Activated naive CD8-positive, alpha-beta T cell treated with anti-CD3 and anti-CD28 coated beads, Interleukin-2, amount 50 U/mL, for 24 hours (primary cell): ENCODE results near the gene UROD.
A peak's percentile ranks its signal among the peaks of the same experiment; 100 is the strongest.

ENCODE experiments used
- ATAC-seq: fragments of 150-1000 bp; cut with Tn5 transposase; one replicate; pipeline ENCODE4 v1.10.0; 2021
- DNase-seq: peaks from one replicate; pipeline ENCODE4 v3.0.0; 2021
- H3K27ac Mint-ChIP-seq: one replicate; pipeline ENCODE4 v1.8.0; 2021; ENCODE audit warnings: mild to moderate bottlenecking, mixed read lengths
- H3K27me3 Mint-ChIP-seq: one replicate; pipeline ENCODE4 v1.8.0; 2021; ENCODE audit warnings: mixed read lengths
- H3K36me3 Mint-ChIP-seq: one replicate; pipeline ENCODE4 v1.8.0; 2021; ENCODE audit warnings: low read depth, mixed read lengths
- H3K4me1 Mint-ChIP-seq: one replicate; pipeline ENCODE4 v1.8.0; 2021; ENCODE audit warnings: mixed read lengths
- H3K4me3 Mint-ChIP-seq: one replicate; pipeline ENCODE4 v1.8.0; 2021; ENCODE audit warnings: mild to moderate bottlenecking, moderate library complexity, mixed read lengths
- H3K9me3 Mint-ChIP-seq: one replicate; pipeline ENCODE4 v1.8.0; 2021; ENCODE audit warnings: mixed read lengths

The UROD gene

DNA sequence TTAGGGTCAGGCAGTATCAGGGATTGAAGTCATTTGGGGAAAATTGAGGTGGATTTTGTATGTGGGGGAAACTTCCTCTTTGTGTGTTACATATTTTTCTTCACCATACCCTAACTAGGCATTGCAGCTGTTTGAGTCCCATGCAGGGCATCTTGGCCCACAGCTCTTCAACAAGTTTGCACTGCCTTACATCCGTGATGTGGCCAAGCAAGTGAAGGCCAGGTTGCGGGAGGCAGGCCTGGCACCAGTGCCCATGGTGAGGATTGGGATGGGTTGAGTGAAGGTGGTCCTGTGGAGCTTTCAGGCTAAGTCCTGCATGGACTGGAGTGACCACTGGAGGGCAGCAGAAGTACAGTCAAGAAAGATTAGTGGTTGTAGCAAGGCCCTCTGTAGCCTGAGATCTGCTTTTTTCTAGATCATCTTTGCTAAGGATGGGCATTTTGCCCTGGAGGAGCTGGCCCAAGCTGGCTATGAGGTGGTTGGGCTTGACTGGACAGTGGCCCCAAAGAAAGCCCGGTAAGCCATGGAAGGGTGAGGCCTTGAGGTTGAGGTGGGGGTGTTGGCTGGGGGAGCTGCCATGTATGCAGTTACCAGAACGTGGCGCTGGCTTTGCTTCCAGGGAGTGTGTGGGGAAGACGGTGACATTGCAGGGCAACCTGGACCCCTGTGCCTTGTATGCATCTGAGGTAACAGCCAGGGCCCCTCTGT lies 2.4 kb downstream of the UROD start:
- H3K27me3 Mint-ChIP-seq = no peaks in the 10 kb centered on the region
- H3K27ac Mint-ChIP-seq = peak overlapping the region; percentile 76
- H3K4me1 Mint-ChIP-seq = peaks cover 39% of the 10 kb centered on the region
- H3K9me3 Mint-ChIP-seq = no peaks in the 10 kb centered on the region
- peak; percentile 78 for DNase-seq
- peaks cover 17% of the 10 kb centered on the region for H3K36me3 Mint-ChIP-seq
- ATAC-seq = no peak
- H3K4me3 Mint-ChIP-seq = peak overlapping the region; percentile 84

DNA sequence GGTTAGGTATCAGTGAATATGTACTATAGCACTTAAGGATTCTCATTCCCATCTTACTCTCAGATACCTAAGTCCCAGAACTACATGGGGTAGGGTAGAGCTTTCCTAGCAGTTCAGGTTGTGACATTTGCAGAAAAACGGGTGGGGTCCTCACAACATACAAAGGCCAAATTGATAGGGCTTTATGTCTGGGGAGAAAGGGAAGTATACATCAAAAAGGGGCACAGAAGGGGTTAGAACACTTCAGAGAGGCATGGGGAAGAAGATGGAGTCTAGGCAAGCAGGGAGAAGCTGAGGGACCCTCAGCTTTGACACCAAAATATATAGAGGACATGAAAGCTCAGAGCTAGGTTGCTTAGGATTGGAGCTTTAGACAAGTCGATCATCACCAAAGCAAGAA lies 3.6 kb downstream of the UROD start:
- no peak for ATAC-seq
- Mint-ChIP-seq H3K9me3 (no peaks in the 10 kb centered on the region), H3K4me1 (peaks cover 29% of the 10 kb centered on the region), H3K27me3 (no peaks in the 10 kb centered on the region), H3K27ac (no peak overlapping the region), H3K4me3 (no peak overlapping the region), H3K36me3 (peaks cover 17% of the 10 kb centered on the region)
- no peak for DNase-seq

- Mint-ChIP-seq H3K36me3 (peaks cover 17% of the 10 kb centered on the region), H3K27me3 (no peaks in the 10 kb centered on the region), H3K27ac (no peak overlapping the region), H3K4me3 (no peak overlapping the region), H3K9me3 (no peaks in the 10 kb centered on the region), H3K4me1 (peaks cover 29% of the 10 kb centered on the region)
- ATAC-seq (no peak), DNase-seq (no peak)
These were observed 4.1 kb downstream of the UROD start for GRCh38 chr1:45016090-45016697.

DNA sequence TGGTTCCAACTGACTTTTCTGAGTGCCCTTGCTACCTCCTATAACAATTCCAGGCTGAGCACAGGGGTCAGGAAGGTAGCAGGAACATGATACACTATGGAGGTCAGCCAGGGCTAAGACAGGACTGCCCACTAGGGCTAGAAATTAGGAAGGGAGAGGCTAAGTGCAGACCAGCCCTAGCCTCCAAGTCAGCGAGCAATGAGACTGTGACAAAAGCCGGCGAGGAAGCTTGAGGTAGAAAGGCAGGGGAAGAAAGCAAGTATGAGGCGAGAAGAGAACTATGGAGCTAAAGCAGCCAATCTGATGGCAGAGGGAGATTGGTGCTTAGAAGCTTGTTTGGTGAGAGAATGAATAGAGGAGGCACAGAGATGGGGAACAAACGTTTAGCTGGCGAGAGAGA lies 4.7 kb downstream of the UROD start:
- Mint-ChIP-seq H3K27me3 (no peaks in the 10 kb centered on the region), H3K4me1 (peaks cover 24% of the 10 kb centered on the region), H3K27ac (no peak overlapping the region), H3K9me3 (no peaks in the 10 kb centered on the region), H3K36me3 (peaks cover 17% of the 10 kb centered on the region), H3K4me3 (no peak overlapping the region)
- DNase-seq (no peak), ATAC-seq (no peak)

GRCh38 chr1:45018599-45019230 lies 6.7 kb downstream of the UROD start:
- Mint-ChIP-seq H3K27me3 (no peaks in the 10 kb centered on the region), H3K9me3 (no peaks in the 10 kb centered on the region), H3K27ac (no peak overlapping the region), H3K4me3 (no peak overlapping the region), H3K36me3 (peaks cover 16% of the 10 kb centered on the region), H3K4me1 (peaks cover 13% of the 10 kb centered on the region)
- DNase-seq = peak; percentile 66
- ATAC-seq = peak; percentile 92

GRCh38 chr1:45023663-45024062 lies 11.6 kb downstream of the UROD start:
- DNase-seq = no peak
- no peak overlapping the region for H3K27ac Mint-ChIP-seq
- H3K27me3 Mint-ChIP-seq = no peaks in the 10 kb centered on the region
- H3K4me1 Mint-ChIP-seq = peaks cover 17% of the 10 kb centered on the region
- no peak for ATAC-seq
- no peaks in the 10 kb centered on the region for H3K9me3 Mint-ChIP-seq
- no peaks in the 10 kb centered on the region for H3K36me3 Mint-ChIP-seq
- H3K4me3 Mint-ChIP-seq = no peak overlapping the region

GRCh38 chr1:45026446-45026845 lies 14.4 kb downstream of the UROD start:
- peak; percentile 61 for ATAC-seq
- peaks cover 17% of the 10 kb centered on the region for H3K4me1 Mint-ChIP-seq
- H3K27ac Mint-ChIP-seq = peak overlapping the region; percentile 2
- H3K4me3 Mint-ChIP-seq = no peak overlapping the region
- H3K36me3 Mint-ChIP-seq = no peaks in the 10 kb centered on the region
- H3K9me3 Mint-ChIP-seq = no peaks in the 10 kb centered on the region
- no peaks in the 10 kb centered on the region for H3K27me3 Mint-ChIP-seq
- no peak for DNase-seq

- Mint-ChIP-seq H3K4me1 (peaks cover 18% of the 10 kb centered on the region), H3K36me3 (no peaks in the 10 kb centered on the region), H3K27ac (no peak overlapping the region), H3K9me3 (no peaks in the 10 kb centered on the region), H3K4me3 (no peak overlapping the region), H3K27me3 (no peaks in the 10 kb centered on the region)
- no peak for DNase-seq
- no peak for ATAC-seq
These were observed 20.8 kb downstream of the UROD start for GRCh38 chr1:45032837-45033236.

DNA sequence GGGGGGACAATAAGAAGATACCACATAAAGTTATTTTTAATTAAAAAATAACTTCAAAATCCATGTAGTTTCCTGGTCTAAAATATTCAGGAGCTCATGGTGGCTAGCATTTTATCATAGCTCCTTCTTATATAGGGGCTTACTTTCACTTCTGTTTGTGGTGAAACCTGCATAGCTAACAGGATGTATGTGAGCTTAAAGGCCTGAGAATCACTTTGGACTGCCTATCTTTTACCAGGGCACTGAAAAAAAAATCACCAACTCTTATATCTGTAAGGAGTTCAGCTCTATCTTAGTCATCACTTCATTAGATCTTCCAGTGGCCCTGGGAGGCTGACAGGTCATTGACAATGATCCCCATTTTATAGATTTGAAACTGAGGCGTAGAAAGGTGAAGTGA lies 21.3 kb downstream of the UROD start:
- no peaks in the 10 kb centered on the region for H3K27me3 Mint-ChIP-seq
- no peaks in the 10 kb centered on the region for H3K36me3 Mint-ChIP-seq
- H3K9me3 Mint-ChIP-seq = no peaks in the 10 kb centered on the region
- H3K27ac Mint-ChIP-seq = no peak overlapping the region
- DNase-seq (no peak), ATAC-seq (no peak)
- no peak overlapping the region for H3K4me3 Mint-ChIP-seq
- H3K4me1 Mint-ChIP-seq = peaks cover 20% of the 10 kb centered on the region

DNA sequence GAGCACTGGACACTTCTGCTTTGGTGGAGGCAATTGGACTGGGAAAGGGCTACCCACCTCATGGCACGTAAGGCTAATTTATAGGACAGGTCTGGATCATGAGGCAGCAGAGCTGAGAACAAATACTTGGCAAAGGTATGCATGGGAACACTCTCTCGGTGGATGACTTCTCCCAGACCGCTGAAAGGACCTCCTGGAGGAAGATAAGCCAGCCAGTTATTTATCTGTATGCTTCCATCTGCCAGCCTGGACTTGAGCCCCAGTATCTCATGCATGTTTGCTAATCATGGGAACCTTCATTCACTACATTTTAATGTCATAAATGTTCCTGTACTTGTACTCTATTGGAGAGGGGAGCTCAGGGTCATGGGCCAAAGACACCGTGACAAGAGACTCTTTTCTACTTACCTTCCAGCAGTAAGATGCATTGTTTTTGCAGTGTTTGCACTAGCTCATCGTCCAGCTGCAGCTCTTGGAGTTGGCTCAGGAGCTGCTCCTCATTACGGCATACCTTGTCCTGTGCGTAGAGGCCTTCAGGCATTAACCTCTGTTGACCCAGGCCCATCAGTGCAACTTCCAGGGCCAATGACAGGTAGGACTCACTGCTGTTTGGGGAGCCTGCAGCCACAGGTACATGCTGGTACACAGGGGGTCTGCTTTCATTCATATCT lies 23.7 kb downstream of the UROD start:
- H3K9me3 Mint-ChIP-seq = no peaks in the 10 kb centered on the region
- no peak overlapping the region for H3K4me3 Mint-ChIP-seq
- no peak overlapping the region for H3K27ac Mint-ChIP-seq
- H3K36me3 Mint-ChIP-seq = no peaks in the 10 kb centered on the region
- H3K4me1 Mint-ChIP-seq = peaks cover 20% of the 10 kb centered on the region
- no peaks in the 10 kb centered on the region for H3K27me3 Mint-ChIP-seq
- DNase-seq = no peak
- no peak for ATAC-seq

- no peak overlapping the region for H3K4me3 Mint-ChIP-seq
- H3K4me1 Mint-ChIP-seq = peaks cover 20% of the 10 kb centered on the region
- DNase-seq (no peak), ATAC-seq (peak; percentile 97)
- H3K36me3 Mint-ChIP-seq = no peaks in the 10 kb centered on the region
- H3K27ac Mint-ChIP-seq = no peak overlapping the region
- H3K9me3 Mint-ChIP-seq = no peaks in the 10 kb centered on the region
- no peaks in the 10 kb centered on the region for H3K27me3 Mint-ChIP-seq
These were observed 25.4 kb downstream of the UROD start for GRCh38 chr1:45037456-45037855.

DNA sequence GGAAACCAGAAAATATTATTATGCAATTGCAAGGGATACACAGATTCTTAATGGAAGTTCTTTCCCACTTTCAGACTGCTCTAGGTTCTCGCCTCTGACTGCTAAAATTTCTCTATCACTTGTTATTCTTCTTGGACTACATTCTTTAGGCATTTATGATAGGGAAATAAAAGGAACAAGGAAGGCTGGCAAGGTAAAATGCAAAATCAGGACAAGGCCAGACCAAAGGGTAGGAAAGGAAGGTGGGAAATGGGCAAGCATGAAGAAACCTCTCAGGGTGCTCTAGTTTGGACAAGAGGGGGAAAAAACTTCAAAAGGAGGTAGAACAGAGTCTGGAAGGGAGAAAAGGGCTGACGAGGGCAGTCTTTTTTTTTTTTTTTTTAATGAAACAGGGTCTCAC lies 26.2 kb downstream of the UROD start:
- ATAC-seq = no peak
- Mint-ChIP-seq H3K4me1 (peaks cover 19% of the 10 kb centered on the region), H3K9me3 (no peaks in the 10 kb centered on the region), H3K27me3 (no peaks in the 10 kb centered on the region), H3K4me3 (no peak overlapping the region), H3K27ac (no peak overlapping the region), H3K36me3 (no peaks in the 10 kb centered on the region)
- no peak for DNase-seq

DNA sequence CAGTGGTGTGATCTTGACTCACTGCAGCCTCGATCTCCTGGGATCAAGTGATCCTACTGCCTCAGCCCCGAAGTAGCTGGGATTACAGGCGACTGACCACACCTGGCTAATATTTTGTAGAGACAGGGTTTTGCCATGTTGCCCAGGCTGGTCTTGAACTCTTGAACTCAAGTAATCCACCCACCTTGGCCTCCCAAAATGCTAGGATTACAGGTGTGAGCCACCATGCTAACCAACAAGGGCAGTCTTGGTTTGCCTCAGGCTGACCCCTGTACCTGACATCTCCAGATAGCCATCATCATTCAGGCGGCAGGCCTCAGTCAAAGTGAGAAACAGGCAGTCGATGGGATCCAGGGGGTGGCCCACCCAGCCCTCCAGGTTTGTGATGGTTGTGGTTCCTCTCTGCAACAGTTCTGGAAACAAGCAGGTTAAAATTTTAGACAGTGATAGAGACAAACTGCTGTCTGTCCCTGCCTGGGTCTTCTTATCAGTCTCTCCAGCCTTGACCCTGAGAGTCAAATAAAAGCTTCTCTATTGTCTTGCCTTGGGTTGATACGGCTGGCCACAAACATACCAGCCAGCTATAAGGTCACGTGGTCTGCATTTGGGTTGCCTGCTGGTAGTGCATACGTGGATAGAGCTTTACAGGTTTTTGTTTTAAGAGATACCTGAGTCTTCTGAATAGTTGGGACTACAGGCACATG lies 26.8 kb downstream of the UROD start:
- Mint-ChIP-seq H3K9me3 (no peaks in the 10 kb centered on the region), H3K4me3 (no peak overlapping the region), H3K27me3 (no peaks in the 10 kb centered on the region), H3K36me3 (no peaks in the 10 kb centered on the region), H3K27ac (no peak overlapping the region), H3K4me1 (peaks cover 15% of the 10 kb centered on the region)
- ATAC-seq = no peak
- DNase-seq = no peak

DNA sequence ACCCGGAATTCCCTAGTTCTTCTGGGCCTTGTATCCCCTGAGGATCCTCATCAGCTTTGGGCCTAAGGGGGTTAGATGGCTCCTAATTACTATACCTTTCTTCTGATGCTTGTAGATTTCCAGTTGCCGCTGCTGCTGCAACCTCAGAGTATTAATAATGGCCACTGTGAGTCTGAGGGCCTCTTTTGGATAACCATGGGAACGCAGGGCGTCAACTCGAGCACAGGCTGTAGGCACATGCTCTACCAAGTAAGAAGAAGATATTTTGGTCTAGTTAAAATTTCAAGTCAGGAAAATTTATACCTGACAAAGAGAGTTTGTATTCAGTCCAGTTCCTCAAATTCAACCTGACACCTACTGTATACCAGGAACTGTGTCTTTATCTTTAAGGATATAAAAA lies 28.2 kb downstream of the UROD start:
- Mint-ChIP-seq H3K36me3 (no peaks in the 10 kb centered on the region), H3K4me1 (peaks cover 16% of the 10 kb centered on the region)

More for the DNA sequence above, 28.2 kb downstream of the UROD start:
- Mint-ChIP-seq H3K9me3 (no peaks in the 10 kb centered on the region), H3K27ac (no peak overlapping the region), H3K27me3 (no peaks in the 10 kb centered on the region), H3K4me3 (no peak overlapping the region)
- DNase-seq (no peak), ATAC-seq (no peak)
